Measurements from ENCODE around the gene CMTM1.
"Not testable (repeated sequence)": the region's sequence is repeated elsewhere in the genome, so short reads cannot be mapped to it uniquely, and the experiment has no call there.

CMTM1 gene

DNA sequence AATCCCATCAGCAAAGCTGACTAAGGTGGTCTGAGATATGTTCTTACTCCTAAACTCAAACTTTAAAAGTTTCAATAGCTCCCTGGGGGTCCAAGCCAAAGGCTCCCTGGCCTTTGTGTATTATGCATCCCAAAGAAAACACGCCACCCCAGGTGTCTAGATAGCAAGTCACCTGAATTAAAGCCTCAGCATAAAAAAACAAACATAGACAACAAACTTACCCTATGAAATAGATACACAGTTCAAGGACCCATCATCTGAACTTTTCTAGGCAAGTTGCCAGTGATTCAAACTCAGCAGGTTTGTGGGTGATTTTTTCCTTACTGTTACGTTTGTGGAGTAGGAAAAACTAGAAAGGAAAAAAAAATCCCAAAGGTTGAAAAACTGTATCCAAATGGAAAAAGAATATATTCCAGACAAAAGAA is 50.8 kb downstream of the CMTM1 start:
- DNase-seq, result no peak

DNA sequence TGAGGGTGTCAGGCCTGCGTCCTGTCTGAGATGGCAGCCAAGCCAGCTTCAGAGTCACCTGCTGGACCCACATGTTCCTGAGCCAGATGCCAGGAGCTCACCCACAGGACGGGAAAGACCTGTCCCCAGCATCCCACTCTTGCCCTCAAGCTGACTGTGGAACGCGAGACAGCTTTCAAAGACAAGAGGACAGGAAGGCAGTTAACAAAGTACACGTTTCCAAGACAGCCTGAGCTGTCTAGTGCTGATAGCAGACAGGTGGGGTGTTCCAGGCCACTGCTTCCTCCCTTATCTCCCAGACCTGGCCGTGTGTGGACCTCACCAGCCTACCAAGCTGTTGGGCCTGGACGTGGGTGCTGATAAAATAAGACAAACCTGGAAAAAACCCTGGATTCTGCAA is 51.5 kb downstream of the CMTM1 start:
- no peak for DNase-seq

DNA sequence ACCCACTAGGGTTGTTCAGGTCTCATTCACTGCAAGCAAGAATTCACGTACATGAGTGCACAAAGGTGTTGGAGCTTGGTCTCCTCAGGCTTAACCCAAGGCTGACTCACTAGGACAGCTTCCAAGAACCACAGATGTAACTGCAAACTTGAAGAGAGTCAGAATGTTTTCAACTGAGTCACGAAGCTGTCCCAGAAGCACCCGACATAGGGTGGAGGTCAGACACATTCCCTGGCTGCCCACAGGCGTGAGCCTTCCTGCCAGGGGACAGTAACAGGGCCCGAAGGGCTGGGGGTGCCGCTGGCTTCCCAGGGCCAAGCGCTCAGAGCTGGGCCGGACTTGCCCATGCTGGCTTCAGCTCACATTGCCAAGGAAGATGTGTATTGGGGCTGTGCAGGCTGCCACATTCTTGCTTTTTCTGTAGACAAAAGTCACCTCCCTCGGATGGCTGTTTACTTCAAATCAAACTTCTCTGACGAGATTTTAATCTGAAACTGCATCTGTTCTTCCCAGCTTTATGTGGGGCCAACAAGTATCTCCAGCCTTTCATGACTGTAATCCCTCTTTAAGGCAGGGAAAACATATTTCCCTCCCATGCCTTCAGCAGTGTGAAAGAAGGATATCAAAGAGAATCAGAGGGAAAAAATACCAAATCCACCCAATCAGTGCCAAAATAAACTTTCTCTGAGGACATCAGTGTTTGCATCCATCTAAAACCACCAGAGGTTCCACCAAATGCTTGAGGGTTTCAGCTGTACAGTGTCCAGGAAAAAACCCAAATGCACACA is 52.5 kb downstream of the CMTM1 start:
- DNase-seq, result no peak

DNA sequence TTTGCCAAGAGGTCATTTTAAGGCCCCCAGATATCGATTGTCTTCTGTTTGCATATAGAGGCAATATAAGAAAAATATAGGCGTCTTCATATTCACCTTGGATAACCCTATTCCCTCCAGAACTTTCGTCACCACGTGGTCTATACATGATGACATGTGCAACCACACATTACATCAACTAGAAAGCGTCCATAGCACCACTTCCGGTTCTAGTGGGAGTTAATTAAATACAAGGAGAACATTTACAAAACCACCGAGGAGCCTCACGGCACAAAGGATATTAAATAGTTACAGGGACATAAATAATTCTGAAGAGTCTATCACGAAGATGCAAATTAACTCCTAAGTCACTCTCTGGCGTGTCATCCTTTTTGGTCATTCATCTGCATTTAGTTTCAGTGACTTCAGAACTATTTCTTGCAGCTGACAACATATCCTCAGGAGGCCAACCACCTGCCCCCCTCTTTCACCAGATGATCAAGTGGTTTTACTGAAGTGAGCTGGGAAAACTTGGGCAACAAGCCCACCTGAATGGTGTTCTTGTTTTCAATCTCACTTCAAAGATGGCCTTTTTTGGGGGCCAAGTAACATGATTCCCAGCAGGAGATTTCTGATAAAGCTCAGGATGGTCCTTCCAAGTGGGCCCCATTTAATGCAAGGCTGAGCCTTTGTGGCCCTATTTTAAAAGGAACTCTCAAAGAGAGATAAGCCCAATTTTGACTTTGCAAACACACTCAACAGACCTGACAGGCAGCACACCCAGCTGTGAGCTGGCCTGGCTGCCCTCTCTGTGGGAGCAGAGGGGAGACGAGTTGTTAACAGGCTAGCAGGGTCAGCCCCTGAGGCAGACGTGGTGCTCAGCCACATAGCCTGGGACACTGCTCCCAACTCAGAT is 53.5 kb downstream of the CMTM1 start:
- no peak for DNase-seq

DNA sequence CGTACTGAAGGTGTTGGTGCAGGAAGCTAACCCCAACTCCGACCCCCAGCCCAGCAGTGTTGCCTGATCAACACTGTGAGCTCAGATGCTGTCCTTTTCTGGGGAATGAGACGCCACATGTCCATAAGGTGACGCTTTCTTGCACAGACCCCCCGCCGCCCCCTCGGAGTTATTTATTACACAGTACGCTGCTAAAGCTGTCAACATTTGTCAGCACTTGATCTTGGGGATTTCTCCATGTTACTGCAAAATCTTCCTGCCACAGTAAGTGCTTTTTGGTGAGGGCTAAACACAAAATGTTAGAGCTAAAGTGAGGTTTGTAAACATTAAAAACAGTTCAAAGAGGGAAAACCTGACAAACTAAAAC is 54.2 kb downstream of the CMTM1 start:
- no peak for DNase-seq

DNA sequence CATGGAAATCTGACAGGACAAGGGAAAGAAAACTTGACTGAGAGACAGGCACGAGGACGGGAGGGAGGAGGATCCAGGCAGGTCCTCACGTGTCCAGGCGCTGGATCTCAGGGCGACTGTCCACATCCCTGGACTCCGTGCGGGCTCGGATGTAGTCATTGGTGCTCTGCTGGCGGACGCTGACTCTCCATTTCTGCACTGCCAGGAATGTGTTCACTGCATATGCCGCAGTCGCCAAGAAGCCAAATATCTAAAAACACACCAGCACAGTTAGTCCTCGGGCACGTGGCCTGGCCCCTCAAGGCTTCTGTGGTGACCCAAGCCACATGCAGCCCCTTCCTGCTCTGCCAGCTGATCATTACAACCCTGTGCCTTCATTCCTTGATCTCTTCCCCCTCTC is 55.7 kb downstream of the CMTM1 start:
- no peak for DNase-seq

DNA sequence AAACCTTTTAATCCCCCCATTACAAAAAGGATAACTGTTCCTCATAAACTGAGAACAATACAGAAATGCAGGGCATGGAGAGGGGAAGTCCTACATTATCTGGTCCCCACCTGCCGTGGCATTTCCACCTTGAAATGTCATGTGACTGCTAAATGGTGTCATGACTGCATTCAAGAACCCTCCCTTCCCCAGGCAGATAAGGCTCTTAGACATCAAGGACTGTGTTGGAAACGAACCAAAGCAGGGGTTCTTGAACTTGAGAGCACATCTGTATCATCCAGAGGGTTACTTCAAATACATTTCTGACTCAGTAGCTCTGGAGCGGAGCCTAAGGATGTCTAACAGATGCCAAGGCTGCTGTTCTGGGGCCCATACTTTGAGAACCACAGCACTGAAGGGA is 56.6 kb downstream of the CMTM1 start:
- DNase-seq, result no peak

DNA sequence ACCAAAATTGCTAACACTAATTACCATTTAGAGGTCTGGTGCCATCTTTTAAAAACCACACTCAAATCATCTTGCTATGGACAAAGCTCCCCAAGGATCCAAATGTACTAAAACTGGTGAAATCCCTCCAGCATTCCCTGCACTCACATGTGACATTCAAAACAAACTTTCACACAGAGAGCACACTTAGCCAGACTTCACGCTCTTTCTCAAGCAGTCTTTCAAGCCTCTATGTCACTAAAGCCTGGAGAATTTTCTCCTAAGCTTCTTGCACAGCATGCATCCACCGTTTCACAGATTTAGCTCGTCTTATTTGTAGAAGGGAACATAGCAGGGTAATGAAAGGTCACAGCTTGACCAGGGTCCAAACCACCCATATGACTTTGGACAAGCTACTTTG is 57.5 kb downstream of the CMTM1 start:
- DNase-seq, result no peak

DNA sequence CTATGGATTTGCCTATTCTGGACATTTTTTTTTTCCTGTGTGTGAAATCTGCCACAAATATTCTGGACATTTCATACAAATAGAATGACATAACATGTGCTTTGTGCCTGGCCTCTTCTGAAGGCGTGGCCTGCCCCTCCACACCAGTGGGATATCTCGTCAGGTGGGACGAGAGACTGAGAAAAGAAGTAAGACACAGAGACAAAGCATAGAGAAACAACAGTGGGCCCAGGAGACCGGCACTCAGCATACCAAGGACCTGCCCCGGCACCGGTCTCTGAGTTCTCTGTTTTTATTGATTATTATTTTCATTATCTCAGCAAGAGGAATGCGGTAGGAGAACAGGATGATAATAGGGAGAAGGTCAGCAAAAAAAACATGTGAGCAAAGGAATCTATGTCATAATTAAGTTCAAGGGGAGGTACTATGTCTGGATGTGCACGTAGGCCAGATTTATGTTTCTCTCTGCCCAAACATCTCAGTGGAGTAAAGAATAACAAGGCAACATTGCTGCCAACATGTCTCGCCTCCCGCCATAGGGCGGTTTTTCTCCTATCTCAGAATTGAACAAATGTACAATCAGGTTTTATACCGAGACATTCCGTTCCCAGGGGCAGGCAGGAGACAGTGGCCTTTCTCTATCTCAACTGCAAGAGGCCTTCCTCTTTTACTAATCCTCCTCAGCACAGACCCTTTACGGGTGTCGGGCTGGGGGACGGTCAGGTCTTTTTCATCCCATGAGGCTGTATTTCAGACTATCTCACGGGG is 61.6 kb downstream of the CMTM1 start:
- not testable (repeated sequence) for DNase-seq
